ENCODE measurements around the gene FAU.
A peak's percentile ranks its signal among the peaks of the same experiment; 100 is the strongest.

Gene FAU

DNA sequence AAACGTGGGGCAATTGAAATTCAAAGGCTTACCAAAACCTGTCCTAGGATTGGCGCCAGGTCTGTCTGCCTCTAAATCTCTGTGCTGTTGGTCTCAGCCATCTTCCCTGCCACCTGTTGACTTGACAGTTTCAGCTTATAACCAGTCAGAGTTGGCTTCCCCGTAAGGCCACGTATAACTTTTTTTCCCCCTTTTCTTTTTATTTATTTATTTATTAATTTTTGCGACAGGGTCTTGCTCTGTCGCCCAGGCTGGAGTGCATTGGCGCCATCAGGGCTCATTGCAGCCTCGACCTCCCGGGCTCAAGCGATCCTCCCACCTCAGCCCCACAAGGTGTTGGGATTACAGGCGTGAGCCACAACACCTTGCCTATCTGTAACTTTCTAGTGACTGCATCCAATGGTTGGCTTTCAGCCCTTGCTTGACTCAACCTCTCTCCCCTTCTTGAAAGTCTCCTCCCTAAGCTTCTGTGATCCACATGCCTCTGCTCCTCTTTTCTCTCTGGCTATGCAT lies 13.8 kb upstream of the FAU start:
- no peak for DNase-seq (ENCODE audit: low spot score)

GRCh38 chr11:65134952-65135632 lies 13.2 kb upstream of the FAU start:
- peak; percentile 96 for DNase-seq (ENCODE audit: low spot score)

- DNase-seq (ENCODE audit: low spot score), result peak; percentile 93
Observed at GRCh38 chr11:65134240-65134951, 12.5 kb upstream of the FAU start, which contains the start of gene SYVN1. Gene SYVN1 (minus strand): TSS chr11:65134519. CDS start chr11:65133601, 918 bp downstream.

GRCh38 chr11:65133724-65134123 lies 11.8 kb upstream of the FAU start:
- no peak for DNase-seq (ENCODE audit: low spot score)

DNA sequence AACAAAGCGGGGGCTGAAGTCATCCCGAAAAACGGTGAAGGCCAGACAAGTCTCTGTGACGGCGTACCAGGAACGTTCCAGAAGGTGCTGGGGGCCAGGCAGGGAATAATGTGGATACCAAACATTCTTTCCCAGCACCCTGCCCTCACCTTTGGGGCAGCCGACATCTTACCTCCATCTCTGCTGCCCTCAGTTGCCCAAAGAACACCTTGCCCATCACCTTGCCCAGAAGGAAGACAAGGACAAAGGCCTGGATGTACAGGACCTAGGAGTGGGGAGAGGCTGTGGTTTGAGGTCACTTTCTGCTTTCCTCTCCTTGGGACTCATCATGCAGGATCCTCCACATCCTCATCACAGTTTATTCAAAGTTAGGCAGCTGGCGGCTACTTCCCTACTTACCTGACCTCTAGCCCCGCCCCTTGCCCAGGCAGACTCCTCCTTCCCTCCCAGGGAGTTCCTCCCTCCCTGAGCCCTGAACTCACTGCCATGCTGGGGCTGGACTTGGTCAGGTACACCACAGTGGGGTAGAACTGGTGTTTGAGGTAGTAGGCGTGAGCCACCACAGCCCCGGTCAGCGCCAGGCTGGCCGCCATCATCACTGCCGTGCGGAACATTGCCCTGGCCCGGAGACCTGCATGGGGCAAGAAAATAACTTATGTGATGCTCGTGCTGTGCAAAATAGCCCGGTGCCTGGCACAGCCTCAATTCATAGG lies 11.2 kb upstream of the FAU start:
- DNase-seq (ENCODE audit: low spot score), result no peak

- no peak for DNase-seq (ENCODE audit: low spot score)
Observed at GRCh38 chr11:65132238-65132987, 10.5 kb upstream of the FAU start.

DNA sequence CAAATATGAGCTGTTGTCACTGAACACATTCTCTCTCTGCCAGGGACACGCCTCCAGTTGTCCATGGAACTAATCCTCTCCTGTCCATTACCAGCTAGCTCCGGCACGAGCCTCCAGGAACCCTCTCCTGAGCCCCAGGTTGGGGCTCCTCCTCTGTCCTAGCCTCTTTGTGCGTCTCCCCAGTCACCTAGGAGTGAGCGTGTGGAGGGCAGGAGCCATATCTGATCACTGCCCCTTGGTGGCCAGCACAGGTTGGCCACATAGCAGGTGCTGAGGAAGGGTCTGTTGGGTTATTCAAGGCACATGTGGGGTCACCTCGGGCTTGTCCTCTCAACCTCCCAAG lies 9.9 kb upstream of the FAU start:
- no peak for DNase-seq (ENCODE audit: low spot score)

- DNase-seq (ENCODE audit: low spot score), result no peak
Observed at GRCh38 chr11:65131417-65131776, 9.5 kb upstream of the FAU start.

DNA sequence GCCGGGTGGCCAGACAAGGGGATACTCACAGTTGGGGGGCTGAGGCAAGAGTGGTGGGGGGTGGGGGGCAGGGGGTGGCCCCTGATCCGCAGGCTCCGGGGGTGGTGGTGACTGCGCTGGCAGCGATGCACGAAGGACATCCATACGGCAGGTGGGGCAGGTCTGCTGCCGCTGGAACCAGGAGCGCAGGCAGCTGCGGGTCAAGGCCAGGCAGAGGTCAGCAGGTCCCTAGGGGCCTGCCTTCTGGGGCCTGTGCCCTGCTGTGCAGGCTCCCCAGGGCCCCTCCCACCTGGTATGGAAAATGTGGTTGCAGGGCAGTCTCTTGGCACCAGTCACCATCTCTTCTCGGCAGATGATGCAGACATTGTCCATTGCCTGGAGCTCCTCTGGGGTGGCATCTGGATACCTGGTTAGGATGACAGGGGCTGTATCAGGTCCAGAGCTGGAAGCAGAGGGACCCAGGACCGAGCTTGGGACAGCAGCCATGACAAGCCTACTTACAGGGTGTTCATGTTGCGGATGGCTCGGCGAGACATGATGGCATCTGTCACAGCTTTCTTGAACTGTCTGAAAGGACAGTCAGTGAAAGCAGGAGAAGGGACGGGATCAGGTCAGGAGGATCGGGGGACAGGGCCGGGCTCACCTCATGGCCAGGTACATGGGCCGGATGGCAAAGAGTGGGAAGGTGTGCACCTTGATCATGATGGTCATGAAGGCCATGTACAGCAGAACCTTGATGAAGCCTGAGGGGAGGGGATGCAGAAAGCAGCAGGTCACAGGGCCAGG lies 8.9 kb upstream of the FAU start:
- no peak for DNase-seq (ENCODE audit: low spot score)

- DNase-seq (ENCODE audit: low spot score), result no peak
Observed at GRCh38 chr11:65129649-65130441, 7.9 kb upstream of the FAU start.

DNA sequence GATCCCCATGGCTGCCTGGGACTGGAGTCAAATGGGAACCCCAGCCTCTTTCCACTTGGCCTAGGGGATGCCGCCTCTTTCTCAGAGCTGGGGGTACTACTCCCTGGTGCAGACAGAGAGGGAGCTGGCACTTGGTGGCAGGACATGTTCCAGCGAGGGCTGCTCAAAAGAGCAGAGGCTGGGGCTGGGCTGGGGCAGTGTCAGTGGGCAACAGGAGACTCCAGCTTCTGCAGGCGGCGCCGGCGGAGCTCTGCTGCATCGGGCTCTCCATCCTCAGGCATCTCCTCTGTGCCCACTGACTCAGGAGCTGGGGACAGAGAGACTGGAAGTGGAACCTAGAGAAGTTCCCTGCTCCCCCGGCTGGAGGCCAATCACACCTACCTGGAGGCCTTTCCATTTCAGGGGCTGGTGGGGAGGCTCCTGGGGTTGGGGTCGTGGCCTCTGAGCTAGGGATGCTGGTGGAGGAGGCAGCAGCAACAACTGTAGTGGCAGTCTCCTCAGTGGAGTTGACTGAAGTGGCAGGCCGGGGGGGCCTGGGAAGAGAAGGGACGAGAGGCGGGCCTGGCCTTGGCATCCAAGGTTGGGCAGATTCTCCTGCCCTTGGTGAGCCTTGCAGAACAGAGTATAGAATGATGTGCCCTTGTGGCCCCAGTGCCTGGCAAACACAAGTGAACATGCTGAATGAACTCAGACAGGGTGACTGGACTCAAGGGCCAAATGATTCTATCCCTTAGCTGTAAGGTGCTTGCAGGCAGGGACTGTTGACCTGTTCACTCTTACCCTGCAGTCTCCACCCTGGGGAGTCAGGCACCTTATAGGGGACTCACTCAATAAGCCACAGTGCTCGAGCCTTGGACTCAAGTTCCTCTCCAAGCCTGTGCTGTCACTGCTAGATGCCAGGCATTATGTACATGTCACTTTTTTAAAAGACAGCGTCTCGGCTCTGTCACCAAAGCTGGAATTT lies 6.5 kb upstream of the FAU start:
- DNase-seq (ENCODE audit: low spot score), result no peak

DNA sequence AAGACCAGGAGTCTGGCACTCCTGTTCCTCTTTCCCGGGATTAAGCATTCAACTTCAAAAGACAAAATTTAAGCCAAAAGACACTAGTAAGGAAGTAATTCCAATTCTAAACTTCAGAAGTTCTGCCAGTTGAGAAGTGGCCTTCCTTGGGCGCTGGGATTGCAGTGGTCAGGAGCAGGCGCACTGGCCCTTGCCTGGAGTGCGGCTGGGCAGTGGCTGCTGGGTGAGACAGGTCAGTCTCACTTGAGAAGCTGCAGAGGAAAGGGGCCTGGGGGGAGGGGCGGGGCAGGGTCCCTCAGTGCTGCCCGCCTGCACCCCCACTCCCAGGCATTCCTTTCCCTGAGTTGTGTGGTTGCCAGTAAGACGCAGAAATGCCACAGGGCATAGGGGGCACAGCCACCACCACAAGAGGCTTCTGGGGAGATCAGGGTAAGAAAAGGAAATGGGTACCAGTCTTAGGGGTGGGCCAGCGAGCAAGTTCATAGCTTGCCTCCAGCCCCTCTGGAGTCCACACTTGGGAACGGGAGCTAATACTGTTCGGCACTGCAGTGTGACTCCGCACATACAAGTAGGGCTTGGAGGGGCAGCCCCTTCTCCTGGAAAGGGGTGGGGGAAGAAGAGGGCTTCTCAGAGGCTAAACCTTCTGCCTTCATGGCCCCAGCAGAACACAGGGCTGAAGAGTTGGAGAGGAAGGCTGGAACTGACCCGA lies 5.7 kb upstream of the FAU start:
- no peak for DNase-seq (ENCODE audit: low spot score)

DNA sequence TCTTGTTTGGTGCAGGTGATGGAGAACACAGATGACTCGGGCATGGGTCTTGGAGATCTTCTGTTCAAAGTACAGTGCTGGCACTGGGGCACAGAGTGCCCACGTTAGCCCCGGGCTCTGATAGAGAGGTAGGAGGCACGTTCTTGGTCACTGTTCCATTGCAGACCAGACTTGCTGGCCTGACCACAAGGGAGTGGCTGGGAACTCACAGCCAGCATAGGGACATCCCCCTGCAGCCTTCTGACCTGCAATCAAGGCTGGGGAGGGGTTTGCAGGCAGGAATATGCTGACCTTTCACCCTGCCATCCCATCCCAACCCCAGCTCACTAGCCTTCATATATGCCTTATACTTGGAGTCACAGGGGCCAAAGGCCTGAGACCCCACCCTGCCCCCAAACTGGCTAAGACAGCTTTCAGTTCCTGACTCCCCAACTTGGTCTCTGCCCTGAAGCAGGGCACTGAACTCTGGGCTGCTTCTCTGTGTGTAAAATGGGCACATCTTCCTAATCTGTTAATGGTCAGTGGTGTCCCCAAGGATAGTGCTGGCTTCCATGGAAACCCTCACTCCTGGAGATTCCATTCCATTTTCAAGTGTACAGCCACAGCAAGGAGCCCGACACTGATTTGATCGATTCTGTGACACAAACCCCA lies 4.8 kb upstream of the FAU start:
- DNase-seq (ENCODE audit: low spot score), result no peak

- DNase-seq (ENCODE audit: low spot score), result no peak
Observed at GRCh38 chr11:65125197-65126056, 3.5 kb upstream of the FAU start.

- no peak for DNase-seq (ENCODE audit: low spot score)
Observed at GRCh38 chr11:65124480-65125196, 2.7 kb upstream of the FAU start.

GRCh38 chr11:65121447-65121864 lies 478 bp downstream of the FAU start:
- no peak for DNase-seq (ENCODE audit: low spot score)

DNA sequence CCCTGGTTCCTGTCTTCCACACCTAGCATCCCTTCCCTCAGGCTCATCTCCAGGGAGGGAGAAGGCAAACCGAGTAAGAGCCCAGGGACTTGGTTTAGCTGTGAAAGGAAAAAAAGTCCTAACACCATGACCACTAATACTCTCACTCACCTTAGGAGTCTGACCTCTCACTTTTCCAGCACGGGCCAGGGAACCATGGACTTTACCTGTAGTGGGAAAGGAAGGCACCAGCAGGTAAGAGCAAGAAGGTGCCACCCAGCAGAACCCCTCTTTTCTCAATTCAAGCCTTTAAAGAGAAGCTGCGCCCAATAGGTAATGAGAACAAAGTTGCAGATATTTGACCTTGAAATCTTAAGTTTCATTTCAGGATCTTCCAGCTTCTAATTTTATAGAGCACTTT lies 1.1 kb downstream of the FAU start:
- no peak for DNase-seq (ENCODE audit: low spot score)
